DMS 273 (cell line): ENCODE measurements around the gene NECAB2.
A peak's percentile ranks its signal among the peaks of the same experiment; 100 is the strongest.
"Not testable (repeated sequence)": the region's sequence is repeated elsewhere in the genome, so short reads cannot be mapped to it uniquely, and the experiment has no call there.

Source experiments
- DNase-seq: peaks from one replicate; lab custom pipeline; 2025; ENCODE audit not compliant: unreplicated experiment; lab: John Stamatoyannopoulos, UW

The NECAB2 gene

DNA sequence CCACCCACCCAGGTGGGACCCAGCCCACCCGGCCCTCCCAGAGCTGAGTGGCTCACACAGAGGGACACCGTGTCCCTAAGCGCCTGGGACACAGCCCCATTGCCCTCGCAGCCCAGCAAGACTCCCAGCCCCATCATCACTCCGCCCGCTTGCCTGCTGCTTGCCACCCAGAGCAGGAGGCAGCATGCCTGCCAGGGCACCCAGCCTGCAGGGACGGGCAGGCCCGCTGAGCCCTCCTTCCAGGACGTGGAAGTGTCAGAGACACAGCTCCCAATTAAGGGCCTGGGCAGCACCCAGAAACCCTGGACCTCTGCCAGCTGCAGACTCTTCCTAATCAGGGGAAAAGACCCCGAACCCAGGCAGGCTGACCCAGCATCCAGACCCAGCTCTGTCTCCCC is 32.2 kb upstream of the NECAB2 start:
- DNase-seq: no peak

DNA sequence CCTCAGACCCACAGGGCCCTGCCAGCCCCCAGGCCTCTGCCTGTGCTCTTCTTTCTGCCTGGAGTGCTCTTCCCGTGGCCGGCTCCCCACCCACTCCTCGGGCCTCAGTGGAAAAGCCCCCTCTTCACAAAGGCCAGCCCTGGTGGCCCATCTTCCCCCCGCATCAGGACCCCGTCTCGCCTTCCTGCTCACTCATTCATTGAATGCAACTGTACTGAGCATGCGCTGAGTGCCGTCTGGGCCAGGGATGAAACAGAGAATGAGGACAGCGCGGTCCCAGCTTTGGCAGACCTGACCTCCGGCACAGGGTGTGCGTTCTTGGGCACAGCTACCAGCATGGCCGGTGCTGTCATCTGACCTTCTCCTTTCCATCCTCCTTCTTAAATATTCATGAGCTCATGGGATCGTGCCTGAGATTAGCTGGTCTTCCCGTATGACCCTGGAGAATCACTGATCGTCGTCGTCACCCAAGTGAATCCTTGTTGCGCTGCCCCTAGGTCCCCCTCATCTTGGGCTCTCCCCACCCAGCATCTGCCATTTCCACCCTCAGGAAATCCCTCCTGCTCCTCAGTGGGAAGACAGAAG is 31.4 kb upstream of the NECAB2 start:
- no peak for DNase-seq

DNA sequence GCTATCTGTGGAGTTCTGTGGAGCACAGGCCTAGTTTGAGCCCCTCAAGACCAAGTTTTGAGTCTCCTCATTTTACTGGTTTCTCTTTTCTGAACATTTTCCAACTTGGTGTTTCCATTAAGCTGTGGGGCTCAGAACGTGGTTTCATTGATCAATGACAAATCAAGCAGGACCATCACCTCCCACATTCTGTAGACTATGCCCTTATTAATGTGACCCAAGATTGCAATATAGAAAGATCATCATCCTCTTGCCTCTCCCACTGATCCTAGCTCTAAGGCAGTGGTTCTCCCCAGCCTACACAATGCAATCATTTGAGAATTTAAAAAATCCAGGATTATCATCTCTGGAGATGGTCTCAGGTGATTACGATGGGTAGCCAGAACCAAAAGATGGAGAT is 30.8 kb upstream of the NECAB2 start:
- DNase-seq: no peak

DNA sequence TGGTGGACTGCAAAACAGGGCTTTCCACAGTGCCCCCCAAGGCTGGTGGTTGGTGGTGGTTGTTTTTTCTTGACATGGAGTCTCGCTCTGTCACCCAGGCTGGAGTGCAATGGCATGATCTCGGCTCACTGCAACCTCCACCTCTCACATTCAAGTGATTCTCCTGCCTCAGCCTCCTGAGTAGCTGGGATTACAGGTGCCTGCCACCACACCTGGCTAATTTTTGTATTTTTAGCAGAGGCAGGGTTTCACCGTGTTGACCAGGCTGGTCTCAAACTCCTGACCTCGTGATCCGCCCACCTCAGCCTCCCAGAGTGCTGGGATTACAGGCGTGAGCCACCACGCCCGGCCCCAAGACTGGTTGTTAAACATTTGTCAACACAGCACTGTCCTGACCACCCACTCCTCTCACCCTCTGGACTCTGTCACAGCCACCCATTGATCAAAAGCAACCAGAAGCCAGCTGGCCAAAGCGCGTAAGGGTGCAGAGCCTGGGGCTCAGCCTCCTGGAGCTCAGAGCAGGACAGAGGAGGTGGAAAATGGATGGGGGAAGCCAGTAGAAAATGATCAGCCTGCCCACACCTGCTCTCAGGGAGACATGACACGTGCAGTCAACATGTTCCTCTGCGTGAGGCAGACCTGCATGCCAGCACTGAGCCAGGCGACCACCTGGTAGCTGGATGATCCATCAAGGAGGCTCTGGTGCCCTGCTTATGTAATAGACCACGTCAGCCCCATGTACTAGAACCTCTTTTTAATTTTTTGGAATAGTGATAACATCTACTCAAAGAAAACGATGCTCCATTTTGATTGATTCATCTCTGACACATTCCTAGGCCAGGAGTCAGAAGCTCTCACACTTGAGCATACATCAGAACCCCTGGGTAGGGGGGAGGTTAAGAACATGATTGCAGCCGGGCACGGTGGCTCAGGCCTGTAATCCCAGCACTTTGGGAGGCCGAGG is 29.8 kb upstream of the NECAB2 start:
- DNase-seq: no peak

GRCh38 chr16:83939266-83939855 is 28.7 kb upstream of the NECAB2 start:
- DNase-seq: peak; percentile 20

- DNase-seq: no peak
Measured at GRCh38 chr16:83940119-83940518, 27.9 kb upstream of the NECAB2 start.

DNA sequence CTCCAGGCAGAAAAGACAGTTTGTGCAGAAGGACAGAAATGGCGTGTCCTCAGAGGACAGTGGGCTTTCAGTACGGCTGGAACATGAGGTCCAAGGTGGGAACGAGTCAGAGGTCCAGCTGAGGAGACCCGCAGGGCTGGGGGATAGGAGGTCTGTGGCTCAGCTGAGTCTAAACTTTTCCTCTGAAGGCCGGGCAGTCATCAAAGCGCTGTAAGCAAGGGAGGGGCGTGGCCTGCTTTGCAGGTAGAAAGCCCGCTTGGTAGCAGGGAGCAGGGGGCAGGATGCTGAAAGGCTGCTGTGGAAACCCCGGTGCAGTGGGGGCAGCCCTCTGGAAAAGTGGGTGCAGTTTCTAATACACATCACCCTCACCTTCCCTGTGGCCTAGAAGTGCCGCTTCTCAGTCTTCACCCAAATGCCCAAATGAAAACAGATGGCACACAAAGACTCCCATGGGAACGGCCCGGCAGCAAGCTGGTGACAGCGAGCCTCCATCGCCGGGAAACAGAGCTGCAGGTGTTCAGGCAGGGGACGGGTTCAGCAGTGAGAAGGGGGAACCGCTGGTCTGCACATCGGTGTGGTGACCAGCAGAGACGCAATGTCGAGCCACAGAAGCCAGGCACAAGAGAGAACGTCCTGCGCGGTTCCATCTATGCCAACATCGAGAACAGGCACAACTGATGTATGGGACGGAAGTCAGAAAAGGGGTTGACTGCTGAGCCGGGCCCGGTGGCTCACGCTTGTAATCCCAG is 27.2 kb upstream of the NECAB2 start:
- peak; percentile 72 for DNase-seq

DNA sequence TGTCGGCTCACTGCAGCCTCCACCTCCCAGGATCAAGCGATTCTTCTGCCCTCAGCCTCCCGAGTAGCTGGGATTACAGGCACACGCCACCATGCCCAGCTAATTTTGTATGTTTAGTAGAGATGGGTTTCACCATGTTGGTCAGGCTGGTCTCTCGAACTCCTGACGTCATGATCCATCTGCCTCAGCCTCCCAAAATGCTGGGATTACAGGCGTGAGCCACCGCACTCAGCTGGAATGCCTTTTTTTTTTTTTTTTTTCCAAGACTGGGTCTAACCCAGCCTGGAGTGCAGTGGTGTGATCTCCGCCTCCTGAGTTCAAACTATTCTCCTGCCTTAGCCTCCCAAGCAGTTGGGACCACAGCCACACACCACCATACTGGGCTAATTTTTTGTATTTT is 26.5 kb upstream of the NECAB2 start:
- not testable (repeated sequence) for DNase-seq

DNA sequence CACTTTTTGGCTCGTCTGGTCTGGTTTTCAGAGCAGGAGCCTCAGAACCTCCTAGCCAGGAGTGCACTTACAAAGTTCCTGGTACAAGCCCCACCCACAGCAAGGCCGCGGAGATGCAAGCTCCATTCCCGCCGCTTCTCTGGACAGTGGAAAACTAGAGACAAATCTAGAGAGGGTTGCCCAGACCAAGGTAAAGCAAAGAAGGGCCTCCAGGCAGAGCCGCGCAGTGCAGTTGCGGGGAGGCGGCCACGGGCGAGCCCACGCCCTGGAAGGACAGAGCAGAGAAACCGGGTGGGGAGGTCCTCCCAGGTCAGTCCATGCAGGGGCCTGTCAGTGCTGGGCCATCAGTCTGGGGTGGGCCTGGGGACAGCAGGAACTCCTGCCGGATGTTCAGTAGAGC is 26.0 kb upstream of the NECAB2 start:
- DNase-seq: no peak

DNA sequence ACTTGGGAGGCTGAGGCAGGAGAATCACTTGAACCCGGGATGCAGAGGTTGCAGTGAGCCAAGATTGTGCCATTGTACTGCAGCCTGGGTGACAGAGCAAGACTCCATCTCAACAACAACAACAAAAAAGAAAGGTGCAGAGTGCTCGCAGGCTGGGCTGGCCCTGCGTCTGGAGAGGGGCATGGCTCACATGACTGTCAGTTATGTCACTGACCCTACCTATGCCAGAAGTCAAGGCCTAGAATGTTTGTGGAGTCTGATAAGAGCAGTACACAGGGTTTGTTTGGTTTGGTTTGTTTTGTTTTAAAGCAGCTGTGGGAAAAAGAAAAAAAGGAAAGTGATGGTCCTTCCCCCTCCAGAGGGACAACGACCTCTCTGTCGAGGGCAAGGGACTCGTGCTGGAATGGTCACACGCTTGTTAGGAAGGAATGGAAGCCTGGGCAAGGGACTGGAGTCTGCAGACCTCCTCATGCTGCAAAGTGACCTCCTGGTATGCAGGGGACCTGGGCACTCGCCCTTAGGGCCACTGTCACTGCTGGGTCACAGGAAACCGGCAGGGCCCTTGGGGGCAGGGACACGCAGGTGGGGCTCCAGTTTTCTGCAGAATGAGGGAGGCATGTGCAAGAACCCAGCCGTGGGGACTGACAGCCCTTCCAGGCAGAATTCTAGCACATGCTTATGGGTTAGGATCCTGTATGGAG is 25.1 kb upstream of the NECAB2 start:
- no peak for DNase-seq

DNA sequence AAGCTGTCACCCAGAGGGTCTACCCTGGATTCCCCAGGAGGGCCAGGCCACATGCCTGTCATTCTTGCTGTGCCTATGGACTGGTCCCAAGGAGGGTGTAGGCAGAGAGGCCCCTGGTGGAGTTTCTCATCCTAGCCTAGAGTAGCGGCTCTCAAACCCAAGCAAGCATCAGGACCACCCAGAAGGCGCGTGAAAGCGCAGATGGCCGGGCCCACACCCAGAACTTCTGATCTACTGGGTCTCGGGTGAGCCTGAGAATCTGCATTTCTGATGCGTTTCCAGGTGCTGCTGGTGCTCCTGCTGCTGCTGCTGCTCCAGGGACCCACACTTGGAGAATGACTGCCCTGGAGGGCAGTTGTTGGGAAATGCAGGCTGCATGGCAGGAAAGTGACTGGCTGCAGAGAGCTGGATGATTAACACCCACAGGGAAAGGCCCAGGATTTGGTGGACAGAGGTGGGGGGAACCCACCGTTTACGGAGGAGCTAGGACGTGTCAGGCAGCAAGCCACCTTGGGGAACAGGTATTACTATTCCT is 24.5 kb upstream of the NECAB2 start:
- no peak for DNase-seq

GRCh38 chr16:83945587-83945986 is 22.5 kb upstream of the NECAB2 start:
- no peak for DNase-seq

DNA sequence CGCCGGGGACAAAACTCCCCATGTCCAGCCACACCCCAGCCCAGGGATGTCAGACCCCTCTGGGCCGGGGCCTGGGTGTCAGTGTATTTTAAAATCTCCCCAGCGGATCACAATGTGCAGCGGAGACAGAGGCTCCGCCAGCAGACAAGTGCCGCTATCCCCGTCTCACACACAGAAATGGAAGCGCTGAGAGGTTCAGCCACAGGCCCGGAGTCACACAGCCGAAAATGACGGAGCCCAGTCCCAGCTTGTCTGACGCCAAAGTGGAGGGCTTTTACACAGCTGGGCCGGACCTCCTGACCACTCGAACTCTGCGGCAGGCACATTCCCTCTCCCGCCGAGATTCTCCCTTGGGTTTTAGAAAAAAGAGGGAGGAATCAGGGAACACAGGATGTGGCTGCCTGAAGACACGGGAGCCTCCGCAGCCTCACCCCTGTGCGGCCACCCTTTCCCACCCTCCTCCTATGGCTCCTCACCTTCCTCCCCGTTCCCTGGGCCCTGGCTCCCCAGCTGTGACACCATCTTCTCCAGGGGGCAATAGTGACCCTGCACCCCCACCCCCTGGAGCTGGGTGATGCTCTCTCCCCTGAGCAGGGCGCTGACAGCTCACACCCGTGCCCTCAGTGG is 21.8 kb upstream of the NECAB2 start:
- DNase-seq: no peak

DNA sequence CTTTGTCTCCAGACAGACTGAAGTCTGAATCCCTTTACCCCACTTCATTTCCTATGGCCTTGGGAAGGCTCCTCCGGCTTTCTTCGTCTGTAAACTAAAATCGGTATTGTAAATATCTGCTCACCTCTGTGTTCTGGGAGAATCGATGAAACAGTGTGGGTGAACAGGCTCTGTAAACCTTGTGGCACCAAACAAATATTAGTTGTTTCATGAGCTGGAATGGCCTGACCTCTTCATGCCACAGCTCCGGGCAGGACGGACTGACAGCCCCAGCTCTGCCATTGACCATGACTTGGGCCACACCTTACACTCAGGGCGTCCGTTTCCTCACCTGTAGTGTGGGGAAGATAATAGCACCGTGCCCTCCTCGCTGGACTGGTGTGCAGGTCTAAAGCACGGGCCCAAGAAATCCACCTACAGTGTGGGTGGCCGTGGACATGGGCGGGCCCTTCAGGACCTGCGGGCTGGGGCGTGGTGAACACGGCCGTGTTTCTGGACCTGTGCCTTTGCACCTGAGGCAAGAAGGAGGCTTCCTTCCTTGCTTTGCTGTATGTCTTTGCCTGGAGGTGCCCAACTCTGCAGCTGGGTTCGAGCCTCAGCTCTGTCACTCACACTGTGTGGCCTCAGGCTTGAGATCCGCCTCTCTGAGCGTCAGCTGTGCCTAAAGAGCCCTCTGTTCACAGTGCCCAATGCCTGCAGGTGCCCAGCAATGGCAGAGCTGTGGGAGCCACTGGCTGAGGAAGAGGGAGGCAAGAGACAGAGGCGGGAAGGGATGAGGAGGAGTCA is 21.1 kb upstream of the NECAB2 start:
- DNase-seq: no peak

- DNase-seq: no peak
Measured at GRCh38 chr16:83947642-83948234, 20.3 kb upstream of the NECAB2 start.

GRCh38 chr16:83948914-83949723 is 18.9 kb upstream of the NECAB2 start:
- DNase-seq: no peak

GRCh38 chr16:83949724-83950001 is 18.4 kb upstream of the NECAB2 start:
- no peak for DNase-seq

DNA sequence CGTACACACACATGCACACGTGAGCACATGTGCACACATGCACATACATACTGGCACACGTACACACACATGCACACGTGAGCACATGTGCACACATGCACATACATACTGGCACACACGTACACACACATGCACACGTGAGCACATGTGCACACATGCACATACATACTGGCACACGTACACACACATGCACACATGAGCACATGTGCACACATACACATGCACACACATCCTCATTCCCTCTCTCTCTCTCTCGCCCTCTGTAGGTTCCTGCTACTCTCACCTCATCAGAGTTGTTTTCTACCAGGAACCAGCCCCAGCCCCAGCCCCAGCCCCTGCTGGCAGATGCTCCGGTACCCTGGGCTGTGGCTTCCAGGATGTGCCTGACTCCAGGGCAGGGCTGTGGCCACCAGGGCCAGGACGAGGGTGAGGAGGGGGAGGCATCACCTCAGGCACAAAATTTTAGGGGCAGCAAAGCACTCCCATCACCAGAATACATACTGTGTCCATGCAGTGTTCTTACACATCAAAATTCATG is 17.1 kb upstream of the NECAB2 start:
- DNase-seq: peak; percentile 41
